Neural cell (in vitro differentiated cells): ENCODE data around the gene IFT80. TPM values are rescaled to one million over a fixed set of nuclear protein-coding genes. Genes with fewer than 3 reads are reported as not detected.

Experiments
- H2AFZ ChIP-seq: fragments of 200-600, 300-800 bp; sonication (generic), shearing (Covaris generic); 2 replicates; pipeline ENCODE4 v1.6.0; 2014; ENCODE audit warnings: low read depth, mild to moderate bottlenecking, antibody characterized with exemption, low read length, moderate library complexity
- H3F3A ChIP-seq: fragments of 200-600 bp; shearing (Covaris generic); 2 replicates; pipeline ENCODE4 v1.6.1; 2016; ENCODE audit warnings: mild to moderate bottlenecking, moderate library complexity, mixed read lengths, antibody characterized with exemption, low read length; ENCODE audit not compliant: insufficient read depth, poor library complexity, severe bottlenecking
- H3K27ac ChIP-seq: fragments of 200-600, 300-800 bp; sonication (generic), shearing (Covaris generic); 2 replicates; pipeline ENCODE4 v1.5.1; 2014; ENCODE audit warnings: mild to moderate bottlenecking, low read length, moderate library complexity
- H3K27me3 ChIP-seq: fragments of 300-800, 200-600 bp; sonication (generic), shearing (Covaris generic); 2 replicates; pipeline ENCODE4 v1.6.0; 2014; ENCODE audit warnings: mild to moderate bottlenecking, low read depth, low read length, moderate library complexity; ENCODE audit not compliant: insufficient read depth
- H3K36me3 ChIP-seq: fragments of 300-800, 200-600 bp; sonication (generic), shearing (Covaris generic); 2 replicates; pipeline ENCODE4 v1.5.1; 2014; ENCODE audit warnings: mild to moderate bottlenecking, antibody characterized with exemption, low read length, moderate library complexity; ENCODE audit not compliant: insufficient read depth
- H3K4me2 ChIP-seq: fragments of 300-800, 200-600 bp; sonication (generic), shearing (Covaris generic); 2 replicates; pipeline ENCODE4 v1.6.0; 2014; ENCODE audit warnings: mild to moderate bottlenecking, low read length
- H3K4me3 ChIP-seq: fragments of 300-800, 200-600 bp; sonication (generic), shearing (Covaris generic); 2 replicates; pipeline ENCODE4 v1.5.1; 2014; ENCODE audit warnings: mild to moderate bottlenecking, low read length, moderate library complexity
- H3K79me2 ChIP-seq: fragments of 200-600 bp; shearing (Covaris generic); replicated peaks from 2 replicates; pipeline ENCODE4 v1.6.0; 2014; ENCODE audit warnings: mild to moderate bottlenecking, low read length, moderate library complexity; ENCODE audit not compliant: insufficient read depth
- H3K9ac ChIP-seq: fragments of 300-800, 200-600 bp; sonication (generic), shearing (Covaris generic); 2 replicates; pipeline ENCODE4 v1.6.1; 2016; ENCODE audit warnings: mild to moderate bottlenecking, low read length, mixed read lengths
- H3K9me2 ChIP-seq: fragments of 200-600 bp; shearing (Covaris generic); 2 replicates; pipeline ENCODE4 v1.6.1; 2016; ENCODE audit warnings: mild to moderate bottlenecking, low read length, mixed read lengths; ENCODE audit not compliant: insufficient read depth
- H3K9me3 ChIP-seq: fragments of 200-600, 300-800 bp; sonication (generic), shearing (Covaris generic); 2 replicates; pipeline ENCODE4 v1.6.1; 2016; ENCODE audit warnings: mild to moderate bottlenecking, mixed run types, low read length, moderate library complexity, mixed read lengths
- H4K20me1 ChIP-seq: fragments of 200-600 bp; shearing (Covaris generic); 2 replicates; pipeline ENCODE4 v1.6.1; 2016; ENCODE audit warnings: mild to moderate bottlenecking, mixed run types; ENCODE audit not compliant: insufficient read depth
- CTCF ChIP-seq: fragments of 450-650 bp; IDR thresholded peaks from 2 replicates; pipeline ENCODE4 v1.5.1; 2014; ENCODE audit warnings: antibody characterized with exemption, mild to moderate bottlenecking, moderate library complexity; ENCODE audit not compliant: poor library complexity, severe bottlenecking
- EP300 ChIP-seq: fragments of 450-650 bp; conservative IDR thresholded peaks from 2 replicates; pipeline ENCODE4 v1.6.1; 2014; ENCODE audit warnings: antibody characterized with exemption, mild to moderate bottlenecking, moderate library complexity; ENCODE audit not compliant: poor library complexity, severe bottlenecking
- EZH2 ChIP-seq: fragments of 200-600, 300-800 bp; shearing (Covaris generic), sonication (generic); IDR thresholded peaks from 2 replicates; pipeline ENCODE4 v1.6.1; 2014; ENCODE audit warnings: antibody characterized with exemption, low read length, borderline replicate concordance, mild to moderate bottlenecking; ENCODE audit not compliant: insufficient read depth, poor library complexity, severe bottlenecking
- MXI1 ChIP-seq: fragments of 450-650 bp; conservative IDR thresholded peaks from 2 replicates; pipeline ENCODE4 v1.6.1; 2014; ENCODE audit warnings: antibody characterized with exemption, mild to moderate bottlenecking; ENCODE audit not compliant: poor library complexity, severe bottlenecking
- POLR2AphosphoS5 ChIP-seq: IDR thresholded peaks from 2 replicates; pipeline ENCODE4 v1.6.1; 2012
- RAD21 ChIP-seq: fragments of 450-650 bp; conservative IDR thresholded peaks from 2 replicates; pipeline ENCODE4 v1.6.1; 2014; ENCODE audit warnings: antibody characterized with exemption, mild to moderate bottlenecking, moderate library complexity
- SMC3 ChIP-seq: fragments of 450-650 bp; conservative IDR thresholded peaks from 2 replicates; pipeline ENCODE4 v1.6.1; 2014; ENCODE audit warnings: antibody characterized with exemption, mild to moderate bottlenecking, moderate library complexity; ENCODE audit not compliant: poor library complexity
- TAF1 ChIP-seq: IDR thresholded peaks from 2 replicates; pipeline ENCODE4 v1.6.1; 2012; ENCODE audit warnings: low read depth
- polyA plus RNA-seq: library from polyadenylated mRNA; depleted of rRNA; stranded (reverse); fragments of >200 nt; gene quantifications from 2 replicates; pipeline ENCODE4 v1.2.3, GENCODE V29; 2014
- TF ChIP-seq, protein P1 (sequence below): IDR thresholded peaks from 2 replicates; pipeline ENCODE4 v1.6.1; 2012; ENCODE audit warnings: borderline replicate concordance

The IFT80 gene
- polyA plus RNA-seq, 1 donor from 2014 or later: 59.9 TPM

- Histone ChIP-seq H3K79me2 (peaks cover 59% of the 10 kb centered on the region), H2AFZ (peak overlapping the region; percentile 95), H3K9me3 (no peaks in the 10 kb centered on the region), H3K9ac (peak overlapping the region; percentile 72), H3K4me3 (peak overlapping the region; percentile 68), H3K4me2 (peak overlapping the region; percentile 71), H3K27me3 (peaks cover 21% of the 10 kb centered on the region), H4K20me1 (no peaks in the 10 kb centered on the region), H3F3A (no peaks in the 10 kb centered on the region), H3K36me3 (no peaks in the 10 kb centered on the region), H3K27ac (peak overlapping the region; percentile 73), H3K9me2 (no peaks in the 10 kb centered on the region)
- TF ChIP-seq POLR2AphosphoS5 (no peak), RAD21 (peak; percentile 16)
Observed at GRCh38 chr3:160398820-160399124, 253 bp downstream of the IFT80 start.

DNA sequence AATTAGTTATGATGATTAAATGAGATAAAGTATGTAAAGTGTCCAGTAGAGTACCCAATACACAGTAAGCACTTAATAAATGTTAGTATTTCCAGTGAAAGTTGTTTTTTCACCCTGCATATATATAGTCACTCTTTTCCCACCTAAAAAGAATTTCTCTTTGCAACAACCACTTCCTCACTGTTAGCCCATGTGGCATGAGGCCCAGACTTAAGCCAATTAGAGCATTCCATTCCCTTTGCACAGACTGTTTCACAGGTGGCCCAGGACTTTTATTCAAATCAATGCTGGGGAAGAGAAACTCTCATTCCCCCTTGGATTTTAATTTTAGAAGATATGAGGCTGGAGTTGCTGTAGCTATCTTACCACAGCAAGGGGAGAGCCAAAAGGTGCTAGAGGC, 3.7 kb downstream of the IFT80 start:
- Histone ChIP-seq H4K20me1 (no peaks in the 10 kb centered on the region), H3K27ac (no peak overlapping the region), H3K9me2 (no peaks in the 10 kb centered on the region), H3K27me3 (peaks cover 2% of the 10 kb centered on the region), H3K36me3 (no peaks in the 10 kb centered on the region), H3K79me2 (peaks cover 31% of the 10 kb centered on the region), H3F3A (no peaks in the 10 kb centered on the region), H3K9ac (no peak overlapping the region), H3K4me2 (no peak overlapping the region), H3K9me3 (no peaks in the 10 kb centered on the region), H2AFZ (no peak overlapping the region), H3K4me3 (no peak overlapping the region)
- TF ChIP-seq CTCF: no peak
- TF ChIP-seq EZH2: no peak
- no peak for TF ChIP-seq RAD21
- TF ChIP-seq SMC3: no peak
- no peak for TF ChIP-seq MXI1
- TF ChIP-seq TAF1: no peak
- TF ChIP-seq EP300: no peak
- TF ChIP-seq, protein P1, sequence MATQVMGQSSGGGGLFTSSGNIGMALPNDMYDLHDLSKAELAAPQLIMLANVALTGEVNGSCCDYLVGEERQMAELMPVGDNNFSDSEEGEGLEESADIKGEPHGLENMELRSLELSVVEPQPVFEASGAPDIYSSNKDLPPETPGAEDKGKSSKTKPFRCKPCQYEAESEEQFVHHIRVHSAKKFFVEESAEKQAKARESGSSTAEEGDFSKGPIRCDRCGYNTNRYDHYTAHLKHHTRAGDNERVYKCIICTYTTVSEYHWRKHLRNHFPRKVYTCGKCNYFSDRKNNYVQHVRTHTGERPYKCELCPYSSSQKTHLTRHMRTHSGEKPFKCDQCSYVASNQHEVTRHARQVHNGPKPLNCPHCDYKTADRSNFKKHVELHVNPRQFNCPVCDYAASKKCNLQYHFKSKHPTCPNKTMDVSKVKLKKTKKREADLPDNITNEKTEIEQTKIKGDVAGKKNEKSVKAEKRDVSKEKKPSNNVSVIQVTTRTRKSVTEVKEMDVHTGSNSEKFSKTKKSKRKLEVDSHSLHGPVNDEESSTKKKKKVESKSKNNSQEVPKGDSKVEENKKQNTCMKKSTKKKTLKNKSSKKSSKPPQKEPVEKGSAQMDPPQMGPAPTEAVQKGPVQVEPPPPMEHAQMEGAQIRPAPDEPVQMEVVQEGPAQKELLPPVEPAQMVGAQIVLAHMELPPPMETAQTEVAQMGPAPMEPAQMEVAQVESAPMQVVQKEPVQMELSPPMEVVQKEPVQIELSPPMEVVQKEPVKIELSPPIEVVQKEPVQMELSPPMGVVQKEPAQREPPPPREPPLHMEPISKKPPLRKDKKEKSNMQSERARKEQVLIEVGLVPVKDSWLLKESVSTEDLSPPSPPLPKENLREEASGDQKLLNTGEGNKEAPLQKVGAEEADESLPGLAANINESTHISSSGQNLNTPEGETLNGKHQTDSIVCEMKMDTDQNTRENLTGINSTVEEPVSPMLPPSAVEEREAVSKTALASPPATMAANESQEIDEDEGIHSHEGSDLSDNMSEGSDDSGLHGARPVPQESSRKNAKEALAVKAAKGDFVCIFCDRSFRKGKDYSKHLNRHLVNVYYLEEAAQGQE: no peak
- no peak for TF ChIP-seq POLR2AphosphoS5

- Histone ChIP-seq H4K20me1 (no peaks in the 10 kb centered on the region), H3K4me2 (no peak overlapping the region), H2AFZ (no peak overlapping the region), H3K9ac (no peak overlapping the region), H3K36me3 (no peaks in the 10 kb centered on the region), H3K4me3 (no peak overlapping the region), H3K27ac (no peak overlapping the region), H3K27me3 (no peaks in the 10 kb centered on the region), H3F3A (no peaks in the 10 kb centered on the region), H3K9me2 (no peaks in the 10 kb centered on the region), H3K79me2 (peaks cover 31% of the 10 kb centered on the region), H3K9me3 (no peaks in the 10 kb centered on the region)
- no peak for TF ChIP-seq TAF1
Observed at GRCh38 chr3:160394009-160394392, 5.0 kb downstream of the IFT80 start.
